ENCODE data around the gene THEM4. TPM values are rescaled to one million over a fixed set of nuclear protein-coding genes. Genes with fewer than 3 reads are reported as not detected.

Gene THEM4
- total and polyA plus RNA-seq, 3 donors from 2014 or later: 33.5 to 42.0 (median 35.0) TPM

DNA sequence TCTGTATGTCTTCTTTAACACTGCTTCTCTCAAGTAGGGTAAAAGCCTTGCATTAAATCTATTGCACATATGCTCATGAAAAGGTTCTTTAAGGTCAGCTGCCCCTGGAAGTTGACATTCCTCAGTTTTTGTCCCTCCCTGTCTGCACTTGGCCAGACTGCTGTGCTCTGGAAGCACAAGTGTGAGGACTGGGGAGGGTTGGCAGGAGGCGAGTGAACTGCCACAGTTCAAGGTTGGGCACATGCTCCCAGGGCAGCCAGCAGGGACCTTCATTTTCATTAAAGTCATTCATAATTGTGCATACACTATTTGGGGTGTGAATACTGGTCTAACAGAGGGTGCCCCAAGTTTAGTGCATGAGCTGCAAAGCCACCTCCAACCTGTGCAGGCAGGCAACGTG lies 44.9 kb downstream of the THEM4 start:
- DNase-seq: no peak
- TF ChIP-seq POLR2A (IDR thresholded peaks at IDR 0.05): no peak
- TF ChIP-seq, protein P1, sequence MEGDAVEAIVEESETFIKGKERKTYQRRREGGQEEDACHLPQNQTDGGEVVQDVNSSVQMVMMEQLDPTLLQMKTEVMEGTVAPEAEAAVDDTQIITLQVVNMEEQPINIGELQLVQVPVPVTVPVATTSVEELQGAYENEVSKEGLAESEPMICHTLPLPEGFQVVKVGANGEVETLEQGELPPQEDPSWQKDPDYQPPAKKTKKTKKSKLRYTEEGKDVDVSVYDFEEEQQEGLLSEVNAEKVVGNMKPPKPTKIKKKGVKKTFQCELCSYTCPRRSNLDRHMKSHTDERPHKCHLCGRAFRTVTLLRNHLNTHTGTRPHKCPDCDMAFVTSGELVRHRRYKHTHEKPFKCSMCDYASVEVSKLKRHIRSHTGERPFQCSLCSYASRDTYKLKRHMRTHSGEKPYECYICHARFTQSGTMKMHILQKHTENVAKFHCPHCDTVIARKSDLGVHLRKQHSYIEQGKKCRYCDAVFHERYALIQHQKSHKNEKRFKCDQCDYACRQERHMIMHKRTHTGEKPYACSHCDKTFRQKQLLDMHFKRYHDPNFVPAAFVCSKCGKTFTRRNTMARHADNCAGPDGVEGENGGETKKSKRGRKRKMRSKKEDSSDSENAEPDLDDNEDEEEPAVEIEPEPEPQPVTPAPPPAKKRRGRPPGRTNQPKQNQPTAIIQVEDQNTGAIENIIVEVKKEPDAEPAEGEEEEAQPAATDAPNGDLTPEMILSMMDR (IDR thresholded peaks at IDR 0.05): no peak
- intact Hi-C loops (cut with DNase I; ENCODE audit: low total_unique reads): no loop called here

DNA sequence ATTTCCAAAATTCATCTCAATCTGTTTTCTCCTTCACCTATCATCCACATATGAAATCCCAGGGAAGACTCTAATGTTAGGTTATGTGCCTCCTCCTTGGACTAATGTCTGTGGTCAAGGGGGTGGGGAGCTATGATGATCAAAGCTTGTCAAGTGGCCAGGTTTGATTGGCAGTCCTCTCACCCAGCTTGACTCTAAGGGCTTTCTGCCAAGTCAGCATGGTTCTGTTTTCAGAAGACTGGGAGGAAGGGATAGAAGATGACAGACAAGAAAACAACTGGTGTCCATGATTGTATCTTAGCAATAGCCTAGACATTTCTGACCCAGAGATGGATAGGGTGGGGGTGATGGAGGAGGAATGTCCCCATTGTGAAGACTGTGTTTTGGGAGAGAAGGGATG lies 46.7 kb downstream of the THEM4 start:
- Histone ChIP-seq H3K4me3 (no peak overlapping the region), H3K4me1 (no peaks in the 10 kb centered on the region), H3K36me3 (ENCODE audit: low read depth, missing control alignments) (no peaks in the 10 kb centered on the region), H3K27ac (no peak overlapping the region), H3K9me3 (no peaks in the 10 kb centered on the region), H3K27me3 (no peaks in the 10 kb centered on the region)
- intact Hi-C loops (cut with DNase I; ENCODE audit: low total_unique reads): no loop called here
- DNase-seq: no peak
- TF ChIP-seq, protein P1 (IDR thresholded peaks at IDR 0.05): no peak

More for the DNA sequence above, 44.9 kb downstream of the THEM4 start:
- no peaks in the 10 kb centered on the region for H3K9me3 ChIP-seq
- H3K36me3 ChIP-seq (ENCODE audit: low read depth, missing control alignments): no peaks in the 10 kb centered on the region
- H3K27ac ChIP-seq: no peak overlapping the region
- no peaks in the 10 kb centered on the region for H3K4me1 ChIP-seq
- H3K27me3 ChIP-seq: no peaks in the 10 kb centered on the region
- no peak overlapping the region for H3K4me3 ChIP-seq
- 25 to 42% methylated on average over 2 of the region's 2 CpGs for WGBS, 2 donors

DNA sequence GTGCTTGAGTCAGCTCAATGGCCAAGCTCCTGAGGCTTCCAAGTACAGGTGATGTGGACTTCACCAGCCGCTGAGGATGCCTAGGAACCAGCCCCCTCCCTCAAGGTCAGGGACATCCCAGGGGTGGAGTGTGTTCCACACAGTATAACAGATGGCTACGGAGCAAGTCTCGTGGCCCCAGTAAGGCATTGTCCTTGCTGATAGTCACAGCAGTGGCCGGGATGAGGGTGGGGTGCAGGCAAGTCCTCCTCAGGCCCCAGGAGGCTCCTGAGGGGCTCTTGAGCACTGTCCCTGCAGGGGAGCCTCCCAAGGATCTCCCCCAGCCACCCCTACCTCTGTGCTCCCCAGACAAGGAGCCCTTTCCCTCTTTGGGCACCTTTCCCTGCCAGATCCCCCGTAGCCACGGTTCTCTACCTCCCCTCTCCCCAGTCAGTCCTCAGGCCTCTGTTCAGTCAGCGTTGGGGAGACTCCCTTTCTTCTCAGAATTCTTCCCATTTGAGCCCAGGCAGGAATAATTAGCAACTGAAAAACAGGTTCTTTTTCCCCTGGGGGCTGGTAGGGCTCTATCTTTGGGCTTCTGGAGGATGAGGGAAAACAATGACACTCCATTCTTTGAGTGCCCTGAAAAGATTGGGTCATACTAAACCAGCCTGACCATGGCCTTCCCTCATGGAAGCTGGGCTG lies 48.7 kb downstream of the THEM4 start:
- intact Hi-C loops (cut with DNase I; ENCODE audit: low total_unique reads): no loop called here
- Histone ChIP-seq H3K27ac (no peak overlapping the region), H3K4me3 (no peak overlapping the region), H3K4me1 (peaks cover 4% of the 10 kb centered on the region), H3K9me3 (no peaks in the 10 kb centered on the region), H3K36me3 (ENCODE audit: low read depth, missing control alignments) (no peaks in the 10 kb centered on the region), H3K27me3 (no peaks in the 10 kb centered on the region)
- DNase-seq: no peak
- WGBS, 2 donors: 68 to 73% methylated on average over 6 to 7 of the region's 7 CpGs
- TF ChIP-seq POLR2A (IDR thresholded peaks at IDR 0.05): no peak
- TF ChIP-seq, protein P1 (IDR thresholded peaks at IDR 0.05): no peak

DNA sequence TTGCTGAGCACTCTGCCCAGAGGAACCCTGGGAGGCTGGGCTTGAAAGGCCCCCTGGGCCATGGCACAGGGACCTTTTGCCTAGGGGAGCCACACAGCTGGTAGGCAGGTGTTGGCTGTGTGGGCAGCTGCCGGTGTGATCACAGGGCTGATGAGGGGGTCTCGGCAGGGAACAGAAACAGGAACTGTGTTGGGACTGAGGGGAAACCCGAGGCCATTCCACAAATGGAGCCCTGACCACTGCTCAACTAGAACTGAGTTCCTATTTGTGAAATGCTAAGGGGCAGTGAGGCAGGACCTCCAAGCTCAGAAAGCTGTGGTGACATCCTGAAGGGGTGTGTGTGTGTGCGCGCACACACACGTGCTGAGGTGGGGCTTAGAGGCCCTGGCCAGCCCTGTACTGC lies 49.4 kb downstream of the THEM4 start:
- Histone ChIP-seq H3K36me3 (ENCODE audit: low read depth, missing control alignments) (no peaks in the 10 kb centered on the region), H3K27me3 (no peaks in the 10 kb centered on the region), H3K4me1 (peaks cover 9% of the 10 kb centered on the region), H3K27ac (no peak overlapping the region), H3K9me3 (no peaks in the 10 kb centered on the region), H3K4me3 (no peak overlapping the region)
- 73 to 90% methylated on average over 3 to 6 of the region's 6 CpGs for WGBS, 2 donors
- TF ChIP-seq POLR2A (IDR thresholded peaks at IDR 0.05): no peak
- intact Hi-C loops (cut with DNase I; ENCODE audit: low total_unique reads): no loop called here
- DNase-seq: no peak

DNA sequence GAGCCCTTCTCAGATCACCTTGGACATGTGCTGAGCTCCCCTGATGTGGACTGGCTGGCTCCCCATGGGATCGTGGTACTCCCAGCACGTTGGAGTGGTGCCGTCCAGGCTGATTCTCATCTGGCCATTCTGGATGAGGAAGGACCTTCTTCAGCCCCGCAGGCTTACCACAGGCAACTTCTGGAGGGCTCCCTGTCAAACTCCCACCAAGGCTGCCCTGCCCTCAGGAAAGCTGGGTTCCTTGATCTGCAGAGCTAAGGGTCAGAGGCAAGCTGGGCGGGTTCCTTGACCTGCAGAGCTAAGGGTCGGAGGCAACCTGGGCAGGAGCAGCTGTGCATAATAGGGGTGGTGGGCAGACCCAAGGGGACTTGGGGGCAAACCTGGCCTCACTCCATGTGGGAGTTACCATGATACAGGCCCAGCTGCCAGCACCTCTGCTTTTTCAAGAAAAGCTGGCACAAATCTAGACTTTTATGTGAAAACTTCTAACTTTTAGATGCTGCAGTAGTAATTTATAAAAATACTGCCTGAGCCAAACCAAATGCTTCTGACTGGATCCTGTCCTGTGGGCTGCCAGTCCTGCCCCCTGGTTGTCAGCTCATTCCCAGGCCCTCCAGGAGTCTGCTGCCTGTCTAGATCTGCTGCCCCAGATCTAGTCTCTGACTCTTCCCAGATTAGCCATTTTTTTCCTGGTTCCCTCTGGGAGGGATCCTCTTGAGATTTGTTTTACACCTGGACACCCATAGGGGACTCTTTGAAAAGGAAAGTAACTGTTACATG lies 50.2 kb downstream of the THEM4 start:
- TF ChIP-seq POLR2A (IDR thresholded peaks at IDR 0.05): no peak
- TF ChIP-seq, protein P1 (IDR thresholded peaks at IDR 0.05): no peak
- intact Hi-C loops (cut with DNase I; ENCODE audit: low total_unique reads): no loop called here
- Histone ChIP-seq H3K9me3 (no peaks in the 10 kb centered on the region), H3K4me1 (peaks cover 9% of the 10 kb centered on the region), H3K27ac (no peak overlapping the region), H3K36me3 (ENCODE audit: low read depth, missing control alignments) (no peaks in the 10 kb centered on the region), H3K4me3 (no peak overlapping the region), H3K27me3 (no peaks in the 10 kb centered on the region)
- WGBS, 2 donors: 87 to 96% methylated on average over 3 to 6 of the region's 6 CpGs
- DNase-seq: no peak

All from testis (tissue), 3 donors.